ENCODE measurements around the gene PCSK6. TPM values are rescaled to one million over a fixed set of nuclear protein-coding genes. Genes with fewer than 3 reads are reported as not detected.

Gene PCSK6
- total and polyA plus RNA-seq, 2 of the 8 experiments (the other 6 are each of a cell fraction or from before 2014, with no cell fraction given): 1.9 to 4.0 TPM

- Histone ChIP-seq H3K9me3 (ENCODE audit: insufficient read depth in 2 of 2, low read depth in 1 of 2, low read length in 1 of 2) (no peaks in the 10 kb centered on the region), H3K14ac (ENCODE audit: insufficient read length) (no peak overlapping the region), H2BK12ac (ENCODE audit: low read depth, low read length) (no peak overlapping the region), H3K79me1 (ENCODE audit: low read depth, low read length) (no peaks in the 10 kb centered on the region), H3K4me2 (ENCODE audit: insufficient read depth in 1 of 2, low read depth in 2 of 2, low read length in 2 of 2) (no peak overlapping the region), H4K5ac (ENCODE audit: insufficient read length, low read depth, low read length) (no peak overlapping the region), H3K27ac (ENCODE audit: low read depth, low read length) (no peak overlapping the region), H3K23ac (ENCODE audit: insufficient read length) (no peak overlapping the region), H4K20me1 (replicated peaks in 1 of 2; ENCODE audit: control insufficient read depth in 1 of 2, insufficient read depth in 2 of 2, low read length in 2 of 2) (no peaks in the 10 kb centered on the region), H3K56ac (replicated peaks; ENCODE audit: insufficient read length, low read depth, low read length) (no peak overlapping the region), H2BK5ac (ENCODE audit: low read depth, low read length) (no peak overlapping the region), H2BK120ac (replicated peaks; ENCODE audit: low read depth, low read length) (no peak overlapping the region), H3K18ac (ENCODE audit: extremely low read depth, low read length) (no peak overlapping the region), H2BK15ac (ENCODE audit: low read length) (no peak overlapping the region), H3K9ac (replicated peaks in 1 of 4; ENCODE audit: extremely low read depth in 1 of 4, low read depth in 3 of 4, low read length in 3 of 4) (no peak overlapping the region), H3K27me3 (replicated peaks in 1 of 4; ENCODE audit: control insufficient read depth in 3 of 4, extremely low read depth in 1 of 4, insufficient read depth in 3 of 4, low read length in 3 of 4) (peaks cover 0 to 4% (median 2%) of the 10 kb centered on the region in 4 experiments; a peak in 3 of 7 replicates), H4K8ac (ENCODE audit: extremely low read depth, insufficient read depth, low read length) (no peak overlapping the region), H3K4ac (replicated peaks; ENCODE audit: insufficient read length, low read depth, low read length) (no peak overlapping the region), H2BK20ac (ENCODE audit: low read length) (no peak overlapping the region), H3K79me2 (ENCODE audit: control insufficient read depth in 1 of 2, insufficient read depth in 2 of 2, low read length in 2 of 2) (no peaks in the 10 kb centered on the region), H3K4me1 (replicated peaks in 1 of 4; ENCODE audit: control insufficient read depth in 3 of 4, insufficient read depth in 4 of 4, low read length in 3 of 4) (peaks cover 0 to 3% (median 1%) of the 10 kb centered on the region in 4 experiments; a peak in 1 of 7 replicates), H4K91ac (replicated peaks; ENCODE audit: insufficient read length, low read length) (no peak overlapping the region), H3K23me2 (ENCODE audit: low read depth, low read length) (no peaks in the 10 kb centered on the region), H3K36me3 (ENCODE audit: control insufficient read depth in 2 of 4, insufficient read depth in 4 of 4, low read length in 3 of 4) (no peaks in the 10 kb centered on the region), H2AFZ (ENCODE audit: low read length) (no peak overlapping the region), H2AK5ac (ENCODE audit: low read depth, low read length) (no peak overlapping the region), H3K4me3 (ENCODE audit: extremely low read depth in 1 of 4, insufficient read depth in 2 of 4, low read depth in 3 of 4, low read length in 4 of 4) (no peak overlapping the region)
- no peak for TF ChIP-seq SP4 (IDR thresholded peaks at IDR 0.05; ENCODE audit: low read length)
- TF ChIP-seq KDM4A (IDR thresholded peaks at IDR 0.05; ENCODE audit: low read depth, low read length, severe bottlenecking): no peak
- no peak for TF ChIP-seq KDM1A (IDR thresholded peaks at IDR 0.05; ENCODE audit: borderline replicate concordance, low read length)
- no peak for TF ChIP-seq YY1 (IDR thresholded peaks at IDR 0.05; ENCODE audit: low read depth, low read length)
- no peak for TF ChIP-seq SAP30 (IDR thresholded peaks at IDR 0.05; ENCODE audit: insufficient read depth, insufficient replicate concordance, low read length)
- TF ChIP-seq JUN (IDR thresholded peaks at IDR 0.05; ENCODE audit: low read depth, low read length): no peak
- no peak for TF ChIP-seq JUND (IDR thresholded peaks at IDR 0.05; ENCODE audit: low read length)
- no peak for TF ChIP-seq FOSL1 (IDR thresholded peaks at IDR 0.05; ENCODE audit: insufficient read depth, low read depth, low read length)
- TF ChIP-seq CBX8 (IDR thresholded peaks at IDR 0.05; ENCODE audit: borderline replicate concordance, low read depth, low read length): no peak
- TF ChIP-seq KDM5A (IDR thresholded peaks at IDR 0.05; ENCODE audit: low read length): no peak
- no peak for TF ChIP-seq CEBPB (IDR thresholded peaks at IDR 0.05; ENCODE audit: low read depth, low read length)
- no peak for TF ChIP-seq BACH1 (IDR thresholded peaks at IDR 0.05; ENCODE audit: low read length)
- 93% methylated on average over 21 of the region's 21 CpGs; no CpG with 5 or more reads in 1 of the 2 experiments for WGBS, 2 experiments (ENCODE audit: extremely low coverage in 1 of 2, insufficient coverage in 1 of 2, insufficient read length in 1 of 2, insufficient replicate concordance in 2 of 2, low coverage in 1 of 2, low lambda C conversion rate in 2 of 2, missing lambda C conversion rate in 1 of 2)
- CTCF ChIA-PET (ENCODE audit: partially characterized antibody): interaction anchor here (0.7 to 1.7 kb wide), 7 partner anchors 17 to 317 kb away, joined by 3 to 4 read pairs (median 3); no protein-coding TSS in a partner anchor
- no peak for FAIRE-seq
- POLR2A ChIA-PET (ENCODE audit: partially characterized antibody): no interaction called here
- DNase-seq (ENCODE audit: low read depth in 1 of 2, low spot score in 2 of 2): no peak
Observed at GRCh38 chr15:101323793-101324523, 165.5 kb downstream of the PCSK6 start.

All from H1 (cell line).